ENCODE data around the gene KIAA0753. TPM values are rescaled to one million over a fixed set of nuclear protein-coding genes. Genes with fewer than 3 reads are reported as not detected.
A peak's percentile ranks its signal among the peaks of the same experiment; 100 is the strongest.

KIAA0753 gene
- total RNA-seq, 2 experiments from 2014 or later: 20.8 to 29.8 TPM

GRCh38 chr17:6530324-6530920 is 110.1 kb downstream of the KIAA0753 start:
- no peak for TF ChIP-seq EZH2phosphoT487 (IDR thresholded peaks at IDR 0.05; ENCODE audit: borderline replicate concordance, low read depth, low read length)
- TF ChIP-seq CTCF (conservative IDR thresholded peaks at IDR 0.05; ENCODE audit: low read length): no peak
- Histone ChIP-seq H3K27ac (ENCODE audit: low read depth, low read length, poor library complexity, severe bottlenecking) (no peak overlapping the region), H3K4me1 (ENCODE audit: insufficient read depth, low read length, poor library complexity, severe bottlenecking) (no peaks in the 10 kb centered on the region), H3K79me2 (ENCODE audit: insufficient read depth, low read depth, low read length) (no peaks in the 10 kb centered on the region), H3K4me3 (ENCODE audit: low read depth, low read length, poor library complexity, severe bottlenecking) (no peak overlapping the region), H3K9me2 (ENCODE audit: insufficient read depth, low read length) (no peaks in the 10 kb centered on the region), H3K36me3 (ENCODE audit: insufficient read depth, low read length) (no peaks in the 10 kb centered on the region), H4K20me1 (ENCODE audit: insufficient read depth, low read length) (no peaks in the 10 kb centered on the region), H2AFZ (ENCODE audit: low read length) (no peak overlapping the region), H3K9me3 (ENCODE audit: low read length) (no peaks in the 10 kb centered on the region), H3K4me2 (ENCODE audit: low read length) (no peak overlapping the region)
- BruUV-seq (replicated peaks): no TSS peak
- DNase-seq (ENCODE audit: low spot score): no peak
- CTCF ChIA-PET (ENCODE audit: unreplicated experiment): no interaction called here
- intact Hi-C loops (cut with micrococcal nuclease; ENCODE audit: unreplicated experiment): no loop called here
- POLR2A ChIA-PET: no interaction called here

GRCh38 chr17:6528557-6528956 is 112.0 kb downstream of the KIAA0753 start:
- Histone ChIP-seq H3K9me3 (ENCODE audit: low read length) (no peaks in the 10 kb centered on the region), H4K20me1 (ENCODE audit: insufficient read depth, low read length) (no peaks in the 10 kb centered on the region), H3K9me2 (ENCODE audit: insufficient read depth, low read length) (no peaks in the 10 kb centered on the region), H2AFZ (ENCODE audit: low read length) (no peak overlapping the region), H3K4me1 (ENCODE audit: insufficient read depth, low read length, poor library complexity, severe bottlenecking) (no peaks in the 10 kb centered on the region), H3K79me2 (ENCODE audit: insufficient read depth, low read depth, low read length) (no peaks in the 10 kb centered on the region), H3K4me3 (ENCODE audit: low read depth, low read length, poor library complexity, severe bottlenecking) (no peak overlapping the region), H3K4me2 (ENCODE audit: low read length) (no peak overlapping the region), H3K27ac (ENCODE audit: low read depth, low read length, poor library complexity, severe bottlenecking) (no peak overlapping the region), H3K36me3 (ENCODE audit: insufficient read depth, low read length) (no peaks in the 10 kb centered on the region)
- no TSS peak for BruUV-seq (replicated peaks)
- TF ChIP-seq CTCF (conservative IDR thresholded peaks at IDR 0.05; ENCODE audit: low read length) (no peak), EZH2phosphoT487 (IDR thresholded peaks at IDR 0.05; ENCODE audit: borderline replicate concordance, low read depth, low read length) (no peak)
- intact Hi-C loops (cut with micrococcal nuclease; ENCODE audit: unreplicated experiment): no loop called here
- ChIA-PET POLR2A (no interaction called here), CTCF (ENCODE audit: unreplicated experiment) (no interaction called here)
- DNase-seq (ENCODE audit: low spot score): no peak

Small RNA genes within 50 kb of the gene (microRNA-seq; reads per million reads assigned to microRNA genes)
- gene MIR4520-1 (ENCODE audit: borderline replicate concordance) (not detected), gene MIR4520-2 (ENCODE audit: borderline replicate concordance) (not detected)

Small RNA genes within 50 kb of the gene (small RNA-seq; reads per million reads assigned to genes)
- not detected for gene MIR4520-1
- 0.89 reads per million, percentile 41 among the genes with 10 or more reads in this experiment for gene RNA5SP435

Other genes starting within 250 kb of the KIAA0753 start
- not detected in 2 replicates for gene AIPL1, start 205.6 kb downstream of the KIAA0753 start, total RNA-seq (2014; rRNA removed; shearing (Covaris generic))
- not detected in 2 replicates for gene AIPL1, start 205.6 kb downstream of the KIAA0753 start, total RNA-seq (2022)
- gene PIMREG, start 196.3 kb downstream of the KIAA0753 start, total RNA-seq (2014; rRNA removed; shearing (Covaris generic)): 34.5 and 39.4 TPM in 2 replicates
- 22.7 and 31.0 TPM in 2 replicates for gene PIMREG, start 196.3 kb downstream of the KIAA0753 start, total RNA-seq (2022)
- gene PITPNM3, start 84.2 kb downstream of the KIAA0753 start, total RNA-seq (2014; rRNA removed; shearing (Covaris generic)): 0.76 and 1.2 TPM in 2 replicates
- 1.2 and 1.6 TPM in 2 replicates for gene PITPNM3, start 84.2 kb downstream of the KIAA0753 start, total RNA-seq (2022)
- 52.8 and 63.7 TPM in 2 replicates for gene TXNDC17, start 349 bp upstream of the KIAA0753 start, total RNA-seq (2014; rRNA removed; shearing (Covaris generic))
- gene TXNDC17, start 349 bp upstream of the KIAA0753 start, total RNA-seq (2022): 63.5 and 81.4 TPM in 2 replicates
- 11.6 and 14.6 TPM in 2 replicates for gene MED31, start 10.9 kb upstream of the KIAA0753 start, total RNA-seq (2014; rRNA removed; shearing (Covaris generic))
- gene MED31, start 10.9 kb upstream of the KIAA0753 start, total RNA-seq (2022): 21.7 and 25.2 TPM in 2 replicates
- gene C17orf100, start 11.1 kb upstream of the KIAA0753 start, total RNA-seq (2014; rRNA removed; shearing (Covaris generic)): 1.3 and 2.4 TPM in 2 replicates
- gene C17orf100, start 11.1 kb upstream of the KIAA0753 start, total RNA-seq (2022): 5.2 and 5.6 TPM in 2 replicates
- not detected in 2 replicates for gene SLC13A5, start 72.7 kb upstream of the KIAA0753 start, total RNA-seq (2014; rRNA removed; shearing (Covaris generic))
- not detected in 2 replicates for gene SLC13A5, start 72.7 kb upstream of the KIAA0753 start, total RNA-seq (2022)
- gene XAF1, start 115.3 kb upstream of the KIAA0753 start, total RNA-seq (2014; rRNA removed; shearing (Covaris generic)): 0.38 and 0.77 TPM in 2 replicates
- gene XAF1, start 115.3 kb upstream of the KIAA0753 start, total RNA-seq (2022): 0.46 TPM in 1 of 2 replicates, not detected in the other
- not detected in 2 replicates for gene FBXO39, start 135.5 kb upstream of the KIAA0753 start, total RNA-seq (2014; rRNA removed; shearing (Covaris generic))
- gene FBXO39, start 135.5 kb upstream of the KIAA0753 start, total RNA-seq (2022): not detected in 2 replicates
- gene TEKT1, start 191.0 kb upstream of the KIAA0753 start, total RNA-seq (2014; rRNA removed; shearing (Covaris generic)): not detected in 2 replicates
- gene TEKT1, start 191.0 kb upstream of the KIAA0753 start, total RNA-seq (2022): not detected in 2 replicates

Measured in OCI-LY7 (cell line).